ENCODE measurements around the gene LITAFD.

The LITAFD gene

DNA sequence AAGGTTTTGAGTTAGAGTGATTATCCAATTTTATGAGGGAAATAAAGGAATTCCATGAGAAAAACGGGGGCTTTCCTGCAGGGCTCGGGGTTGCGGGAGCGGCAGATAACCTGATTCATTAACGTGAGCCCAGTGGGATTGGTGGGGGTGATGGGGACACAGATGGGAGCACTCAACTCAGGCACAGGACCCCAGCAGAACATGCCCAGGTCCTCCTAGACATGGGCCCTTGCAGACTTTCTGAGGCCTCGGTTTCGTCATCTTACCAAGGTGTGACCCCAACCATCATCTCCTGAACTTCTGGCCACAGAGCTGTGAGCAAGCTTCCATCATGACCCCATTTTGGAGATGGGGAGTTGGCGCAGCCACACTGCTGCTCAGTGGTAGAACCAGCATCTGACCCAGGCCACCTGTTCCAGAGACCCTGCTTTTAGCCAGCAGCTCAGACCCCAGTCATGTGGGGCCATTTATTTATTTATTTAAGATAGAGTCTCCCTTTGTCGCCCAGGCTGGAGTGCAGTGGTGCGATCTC, 35.7 kb upstream of the LITAFD start:
- Histone ChIP-seq H3K4me3 (ENCODE audit: low read depth in 1 of 2, low read length in 1 of 2) (no peak overlapping the region), H3K4me1 (ENCODE audit: control insufficient read depth in 1 of 2, insufficient read depth in 1 of 2, low read depth in 1 of 2, low read length in 1 of 2) (peaks cover 34 to 40% of the 10 kb centered on the region in 2 experiments), H3K36me3 (peaks cover 28% of the 10 kb centered on the region), H3K27ac (no peak overlapping the region), H3K9me3 (no peaks in the 10 kb centered on the region), H3K27me3 (no peaks in the 10 kb centered on the region)
- TF ChIP-seq, protein P1, sequence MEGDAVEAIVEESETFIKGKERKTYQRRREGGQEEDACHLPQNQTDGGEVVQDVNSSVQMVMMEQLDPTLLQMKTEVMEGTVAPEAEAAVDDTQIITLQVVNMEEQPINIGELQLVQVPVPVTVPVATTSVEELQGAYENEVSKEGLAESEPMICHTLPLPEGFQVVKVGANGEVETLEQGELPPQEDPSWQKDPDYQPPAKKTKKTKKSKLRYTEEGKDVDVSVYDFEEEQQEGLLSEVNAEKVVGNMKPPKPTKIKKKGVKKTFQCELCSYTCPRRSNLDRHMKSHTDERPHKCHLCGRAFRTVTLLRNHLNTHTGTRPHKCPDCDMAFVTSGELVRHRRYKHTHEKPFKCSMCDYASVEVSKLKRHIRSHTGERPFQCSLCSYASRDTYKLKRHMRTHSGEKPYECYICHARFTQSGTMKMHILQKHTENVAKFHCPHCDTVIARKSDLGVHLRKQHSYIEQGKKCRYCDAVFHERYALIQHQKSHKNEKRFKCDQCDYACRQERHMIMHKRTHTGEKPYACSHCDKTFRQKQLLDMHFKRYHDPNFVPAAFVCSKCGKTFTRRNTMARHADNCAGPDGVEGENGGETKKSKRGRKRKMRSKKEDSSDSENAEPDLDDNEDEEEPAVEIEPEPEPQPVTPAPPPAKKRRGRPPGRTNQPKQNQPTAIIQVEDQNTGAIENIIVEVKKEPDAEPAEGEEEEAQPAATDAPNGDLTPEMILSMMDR (IDR thresholded peaks at IDR 0.05), result no peak

DNA sequence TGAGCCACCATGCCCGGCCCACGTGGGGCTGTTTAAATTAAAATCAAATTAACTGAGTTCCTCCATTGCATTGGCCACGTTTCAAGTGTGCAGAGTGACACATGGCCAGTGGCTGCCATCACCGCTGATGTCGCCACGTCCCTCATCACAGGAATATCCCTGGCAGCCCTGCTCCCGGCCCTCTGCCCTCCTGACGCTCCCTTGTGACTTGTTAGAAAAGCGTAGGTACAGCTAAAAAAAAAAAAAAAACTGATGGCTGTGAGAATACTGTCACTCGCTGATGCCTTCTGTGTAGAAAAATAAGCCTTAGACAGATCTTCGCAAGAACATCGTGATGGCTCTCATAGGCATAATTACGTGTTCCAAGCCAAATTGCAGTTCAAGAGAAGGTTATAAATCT, 35.0 kb upstream of the LITAFD start:
- Histone ChIP-seq H3K36me3 (peaks cover 31% of the 10 kb centered on the region), H3K27ac (no peak overlapping the region), H3K4me3 (ENCODE audit: low read depth in 1 of 2, low read length in 1 of 2) (no peak overlapping the region), H3K4me1 (ENCODE audit: control insufficient read depth in 1 of 2, insufficient read depth in 1 of 2, low read depth in 1 of 2, low read length in 1 of 2) (peaks cover 32 to 36% of the 10 kb centered on the region in 2 experiments), H3K27me3 (no peaks in the 10 kb centered on the region), H3K9me3 (no peaks in the 10 kb centered on the region)
- TF ChIP-seq, protein P1 (IDR thresholded peaks at IDR 0.05), result no peak

DNA sequence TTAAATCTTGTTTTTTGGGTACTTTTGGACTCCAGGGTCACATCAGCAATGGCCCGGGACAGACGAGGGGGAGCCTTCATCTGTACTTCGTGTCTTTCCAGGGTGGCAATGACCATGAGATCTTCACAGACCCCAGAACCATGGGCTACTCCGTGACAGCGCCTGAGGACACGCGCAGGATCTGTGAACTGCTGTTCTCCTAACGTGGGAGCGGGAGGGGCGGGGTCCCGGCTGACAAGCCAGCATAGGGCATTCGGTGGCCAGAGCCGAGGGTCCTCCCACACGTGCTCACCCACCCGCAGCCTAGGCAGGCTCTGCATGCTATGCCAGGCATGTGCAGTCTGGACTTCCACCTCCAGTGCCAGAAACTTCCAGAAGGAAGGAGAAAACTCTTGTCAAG, 34.5 kb upstream of the LITAFD start:
- Histone ChIP-seq H3K27me3 (no peaks in the 10 kb centered on the region), H3K36me3 (peaks cover 36% of the 10 kb centered on the region), H3K9me3 (no peaks in the 10 kb centered on the region), H3K4me3 (ENCODE audit: low read depth in 1 of 2, low read length in 1 of 2) (no peak overlapping the region), H3K27ac (no peak overlapping the region), H3K4me1 (ENCODE audit: control insufficient read depth in 1 of 2, insufficient read depth in 1 of 2, low read depth in 1 of 2, low read length in 1 of 2) (peaks cover 27 to 32% of the 10 kb centered on the region in 2 experiments)
- TF ChIP-seq, protein P1 (IDR thresholded peaks at IDR 0.05), result no peak

DNA sequence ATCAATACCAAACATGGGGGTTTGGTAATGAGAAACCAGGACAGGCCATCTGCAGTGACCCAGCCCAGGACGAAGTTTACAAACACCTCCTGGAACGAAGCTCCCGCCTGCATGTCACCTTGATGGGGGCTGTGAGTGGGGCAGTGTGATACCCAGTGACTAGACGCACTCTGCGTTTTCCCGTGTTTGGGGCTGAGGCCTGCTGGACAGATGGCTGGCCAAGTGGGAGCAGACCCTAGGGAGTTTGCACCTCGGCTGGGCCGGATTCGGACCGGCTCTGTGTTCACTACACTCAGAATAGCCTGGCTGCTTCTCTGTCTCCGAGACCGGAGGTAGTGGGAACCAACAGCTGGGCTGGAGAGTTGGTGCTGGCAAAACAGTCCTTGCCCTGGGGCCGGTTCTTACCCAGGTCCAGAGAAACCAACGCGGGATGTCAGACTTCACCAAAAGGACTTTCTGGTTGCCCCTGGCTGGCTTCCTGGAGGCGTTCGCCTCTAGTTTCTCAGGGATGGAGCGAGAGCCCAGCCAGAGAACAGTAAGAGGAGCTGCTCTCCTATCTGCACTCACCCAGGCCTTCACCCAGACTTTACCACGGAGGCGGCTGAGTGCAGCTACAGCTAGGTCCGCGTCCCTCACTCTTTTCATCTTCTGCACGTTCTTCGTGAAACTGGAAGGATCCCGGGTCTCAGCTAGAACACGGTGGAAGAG, 33.8 kb upstream of the LITAFD start:
- Histone ChIP-seq H3K27ac (peak overlapping the region; percentile 79), H3K4me1 (ENCODE audit: control insufficient read depth in 1 of 2, insufficient read depth in 1 of 2, low read depth in 1 of 2, low read length in 1 of 2) (peaks cover 23 to 27% of the 10 kb centered on the region in 2 experiments), H3K36me3 (peaks cover 43% of the 10 kb centered on the region), H3K27me3 (no peaks in the 10 kb centered on the region), H3K9me3 (no peaks in the 10 kb centered on the region), H3K4me3 (ENCODE audit: low read depth in 1 of 2, low read length in 1 of 2) (no peak overlapping the region)
- TF ChIP-seq, protein P1 (IDR thresholded peaks at IDR 0.05), result no peak

DNA sequence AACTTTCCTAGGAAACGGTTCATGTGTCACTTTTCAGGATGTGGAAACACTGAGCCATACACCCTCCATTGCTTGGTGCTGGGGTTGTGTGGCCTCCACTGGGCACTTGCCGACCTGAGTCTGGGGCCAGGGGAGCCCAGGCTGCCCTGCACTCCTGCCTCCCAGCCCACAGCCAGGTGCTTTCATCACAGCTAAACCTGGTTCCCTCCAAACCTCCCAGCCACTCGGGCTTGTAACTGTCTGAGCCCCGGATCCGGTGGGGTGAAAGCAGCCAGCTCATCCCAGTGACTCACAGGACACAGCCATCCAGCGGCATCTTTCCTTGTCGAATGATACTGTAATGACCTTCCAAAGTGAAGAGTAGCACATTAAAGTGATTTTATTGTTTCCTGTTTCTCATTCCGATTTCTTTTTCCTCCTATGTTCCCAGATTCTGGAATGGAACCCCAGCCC, 33.2 kb upstream of the LITAFD start:
- TF ChIP-seq, protein P1 (IDR thresholded peaks at IDR 0.05), result no peak
- Histone ChIP-seq H3K4me3 (ENCODE audit: low read depth in 1 of 2, low read length in 1 of 2) (no peak overlapping the region), H3K27ac (peak overlapping the region; percentile 79), H3K4me1 (ENCODE audit: control insufficient read depth in 1 of 2, insufficient read depth in 1 of 2, low read depth in 1 of 2, low read length in 1 of 2) (peaks cover 23 to 27% of the 10 kb centered on the region in 2 experiments), H3K27me3 (no peaks in the 10 kb centered on the region), H3K9me3 (no peaks in the 10 kb centered on the region), H3K36me3 (peaks cover 49% of the 10 kb centered on the region)

Data from neutrophil (primary cell).